ENCODE data around the gene KIAA1328. TPM values are rescaled to one million over a fixed set of nuclear protein-coding genes. Genes with fewer than 3 reads are reported as not detected.

The KIAA1328 gene
- total RNA-seq, 4 donors from 2014 or later: 21.2 to 26.6 (median 24.8) TPM

DNA sequence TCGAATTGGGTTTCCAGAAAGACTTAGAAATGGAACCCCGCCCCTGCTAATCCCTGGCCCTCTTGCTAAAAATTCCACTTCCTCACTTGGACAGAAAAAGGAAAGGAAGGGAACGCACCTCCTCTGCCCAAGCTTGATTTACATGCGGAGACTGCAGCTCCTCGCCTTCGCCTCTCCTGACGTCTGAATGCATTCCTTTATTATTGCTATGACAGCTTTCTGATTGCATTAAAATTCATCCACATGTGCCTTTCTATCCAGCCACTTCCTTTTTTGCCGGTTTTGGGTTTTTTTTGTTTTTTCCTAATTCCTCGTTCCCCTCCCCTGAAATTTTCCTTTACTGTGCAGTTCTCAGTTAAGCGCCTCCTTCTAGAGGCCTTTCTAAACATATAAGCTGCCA, 448.9 kb downstream of the KIAA1328 start:
- no peaks in the 10 kb centered on the region for H3K36me3 ChIP-seq
- 73 to 78% methylated on average over 10 of the region's 10 CpGs for WGBS, 2 donors
- no peak overlapping the region for H3K27ac ChIP-seq
- H3K4me1 ChIP-seq: no peaks in the 10 kb centered on the region
- intact Hi-C loops (cut with DNase I): no loop called here
- no peak for TF ChIP-seq POLR2A (IDR thresholded peaks at IDR 0.05)
- TF ChIP-seq, protein P1, sequence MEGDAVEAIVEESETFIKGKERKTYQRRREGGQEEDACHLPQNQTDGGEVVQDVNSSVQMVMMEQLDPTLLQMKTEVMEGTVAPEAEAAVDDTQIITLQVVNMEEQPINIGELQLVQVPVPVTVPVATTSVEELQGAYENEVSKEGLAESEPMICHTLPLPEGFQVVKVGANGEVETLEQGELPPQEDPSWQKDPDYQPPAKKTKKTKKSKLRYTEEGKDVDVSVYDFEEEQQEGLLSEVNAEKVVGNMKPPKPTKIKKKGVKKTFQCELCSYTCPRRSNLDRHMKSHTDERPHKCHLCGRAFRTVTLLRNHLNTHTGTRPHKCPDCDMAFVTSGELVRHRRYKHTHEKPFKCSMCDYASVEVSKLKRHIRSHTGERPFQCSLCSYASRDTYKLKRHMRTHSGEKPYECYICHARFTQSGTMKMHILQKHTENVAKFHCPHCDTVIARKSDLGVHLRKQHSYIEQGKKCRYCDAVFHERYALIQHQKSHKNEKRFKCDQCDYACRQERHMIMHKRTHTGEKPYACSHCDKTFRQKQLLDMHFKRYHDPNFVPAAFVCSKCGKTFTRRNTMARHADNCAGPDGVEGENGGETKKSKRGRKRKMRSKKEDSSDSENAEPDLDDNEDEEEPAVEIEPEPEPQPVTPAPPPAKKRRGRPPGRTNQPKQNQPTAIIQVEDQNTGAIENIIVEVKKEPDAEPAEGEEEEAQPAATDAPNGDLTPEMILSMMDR (IDR thresholded peaks at IDR 0.05): no peak
- no peak for DNase-seq
- no peaks in the 10 kb centered on the region for H3K9me3 ChIP-seq
- H3K4me3 ChIP-seq (replicated peaks in 1 of 3): no peak overlapping the region
- H3K27me3 ChIP-seq: no peaks in the 10 kb centered on the region

Other genes starting within 250 kb of the KIAA1328 start
- 100 to 1,000 TPM in 3 of 4 donors, 10 to 100 TPM in 1; 95.1 to 180 (median 142) TPM for gene TPGS2, start 125 bp upstream of the KIAA1328 start, total RNA-seq